SK-N-SH (cell line): Measurements from ENCODE around the gene RAB24. TPM values are rescaled to one million over a fixed set of nuclear protein-coding genes. Genes with fewer than 3 reads are reported as not detected.

Source experiments
- CTCF ChIA-PET: fragments of 300-600, 350-600 bp; formaldehyde crosslinking; extraction: SDS; loops from one replicate; lab custom pipeline; 2021; lab: Yijun Ruan, JAX
- POLR2A ChIA-PET: fragments of 350-600 bp; sonication (Branson Sonifier 250); formaldehyde crosslinking; extraction: SDS; loops from one replicate; lab custom pipeline; 2020; ENCODE audit warnings: antibody characterized with exemption, inconsistent platforms; lab: Yijun Ruan, JAX
- DNase-seq: peaks from one replicate; pipeline ENCODE4 v3.0.0; 2012
- H2AFZ ChIP-seq: fragments of 200-600 bp; sonication (generic); 2 replicates; pipeline ENCODE4 v1.8.1; 2016; ENCODE audit warnings: antibody characterized with exemption, mild to moderate bottlenecking, low read depth
- H3F3A ChIP-seq: fragments of 200-600 bp; sonication (generic); replicated peaks from 2 replicates; pipeline ENCODE3; 2016; ENCODE audit warnings: antibody characterized with exemption, mild to moderate bottlenecking; ENCODE audit not compliant: insufficient read depth
- H3K27ac ChIP-seq, 2 experiments: fragments of 200-500 bp in 1 of 2; fragments of 200-600 bp in 1 of 2; sonication (Bioruptor generic) in 1 of 2; sonication (generic), shearing (Covaris generic) in 1 of 2; 2 replicates each; pipeline versions ENCODE4 v1.5.1 to v1.6.1; 2014 to 2016; ENCODE audit warnings: low read depth in 2 of 2, inconsistent platforms in 1 of 2, low read length in 1 of 2, mild to moderate bottlenecking in 1 of 2, mixed read lengths in 1 of 2
- H3K27me3 ChIP-seq: fragments of 200-600 bp; sonication (generic), shearing (Covaris generic); 2 replicates; pipeline ENCODE4 v1.6.1; 2016; ENCODE audit warnings: mixed run types; ENCODE audit not compliant: insufficient read depth
- H3K36me3 ChIP-seq, 2 experiments: fragments of 200-500 bp in 1 of 2; fragments of 200-600 bp in 1 of 2; sonication (Bioruptor generic) in 1 of 2; sonication (generic) in 1 of 2; replicated peaks in 1 of 2; 2 replicates each; pipeline versions ENCODE3 to v1.5.1; 2014 to 2016; ENCODE audit warnings: low read length in 1 of 2, mild to moderate bottlenecking in 1 of 2; ENCODE audit not compliant: insufficient read depth in 2 of 2, control insufficient read depth in 1 of 2
- H3K4me1 ChIP-seq, 2 experiments: fragments of 200-500 bp in 1 of 2; fragments of 200-600 bp in 1 of 2; sonication (Bioruptor generic) in 1 of 2; sonication (generic), shearing (Covaris generic) in 1 of 2; 2 replicates each; pipeline versions ENCODE4 v1.5.1 to v1.6.1; 2014 to 2016; ENCODE audit warnings: low read depth in 1 of 2, low read length in 1 of 2, mixed run types in 1 of 2; ENCODE audit not compliant: insufficient read depth in 2 of 2, control insufficient read depth in 1 of 2
- H3K4me2 ChIP-seq: fragments of 200-600 bp; sonication (generic), shearing (Covaris generic); 2 replicates; pipeline ENCODE4 v1.6.1; 2017; ENCODE audit warnings: mixed run types
- H3K4me3 ChIP-seq, 2 experiments: fragments of 200-500 bp in 1 of 2; fragments of 200-600 bp in 1 of 2; sonication (Bioruptor generic) in 1 of 2; sonication (generic), shearing (Covaris generic) in 1 of 2; 2 replicates each; pipeline versions ENCODE4 v1.5.1 to v1.8.1; 2014 to 2016; ENCODE audit warnings: low read depth in 2 of 2, inconsistent platforms in 1 of 2, low read length in 1 of 2, mild to moderate bottlenecking in 1 of 2, mixed read lengths in 1 of 2, moderate library complexity in 1 of 2
- H3K79me2 ChIP-seq: fragments of 200-600 bp; sonication (generic); 2 replicates; pipeline ENCODE4 v1.8.1; 2017; ENCODE audit warnings: mild to moderate bottlenecking; ENCODE audit not compliant: insufficient read depth
- H3K9ac ChIP-seq: fragments of 200-600 bp; sonication (generic); 2 replicates; pipeline ENCODE4 v1.6.1; 2017; ENCODE audit warnings: mixed run types
- H3K9me2 ChIP-seq: fragments of 200-600 bp; sonication (generic); 2 replicates; pipeline ENCODE4 v1.6.1; 2017; ENCODE audit warnings: mixed run types
- H3K9me3 ChIP-seq: fragments of 200-600 bp; sonication (generic); 2 replicates; pipeline ENCODE4 v1.6.1; 2017; ENCODE audit warnings: mixed run types, mild to moderate bottlenecking, moderate library complexity
- H4K20me1 ChIP-seq: fragments of 200-600 bp; sonication (generic); 2 replicates; pipeline ENCODE4 v1.6.1; 2017; ENCODE audit warnings: mild to moderate bottlenecking, mixed run types; ENCODE audit not compliant: insufficient read depth
- CHD2 ChIP-seq: fragments of 150-350 bp; IDR thresholded peaks from 2 replicates; pipeline ENCODE4 v1.6.1; 2018; ENCODE audit warnings: low read length; ENCODE audit not compliant: partially characterized antibody
- ELF1 ChIP-seq: IDR thresholded peaks from 2 replicates; pipeline ENCODE4 v1.4.0; 2012
- EP300 ChIP-seq, 2 experiments: IDR thresholded peaks; 2 replicates each; pipeline versions ENCODE4 v1.4.0 to v1.6.1; 2012; ENCODE audit warnings: borderline replicate concordance in 1 of 2, low read depth in 1 of 2, low read length in 1 of 2
- EZH2phosphoT487 ChIP-seq: fragments of 200-600 bp; sonication (generic); IDR thresholded peaks from 2 replicates; pipeline ENCODE4 v1.6.1; 2017; ENCODE audit warnings: low read depth, mixed run types, mild to moderate bottlenecking, antibody characterized with exemption, moderate library complexity, borderline replicate concordance
- FOSL2 ChIP-seq: IDR thresholded peaks from 2 replicates; pipeline ENCODE4 v1.4.0; 2012; ENCODE audit warnings: low read depth, mild to moderate bottlenecking, moderate library complexity, borderline replicate concordance
- FOXM1 ChIP-seq: IDR thresholded peaks from 2 replicates; pipeline ENCODE4 v1.4.0; 2012; ENCODE audit warnings: low read depth, mild to moderate bottlenecking
- GABPA ChIP-seq: IDR thresholded peaks from 2 replicates; pipeline ENCODE4 v1.4.0; 2012; ENCODE audit warnings: low read depth, mild to moderate bottlenecking
- GATA2 ChIP-seq: sonication (generic); formaldehyde crosslinking; IDR thresholded peaks from 2 replicates; pipeline ENCODE4 v1.5.0; 2020; ENCODE audit warnings: mild to moderate bottlenecking, missing genetic modification reagents
- MAX ChIP-seq: IDR thresholded peaks from 2 replicates; pipeline ENCODE4 v1.4.0; 2012; ENCODE audit warnings: low read depth
- NRF1 ChIP-seq: IDR thresholded peaks from 2 replicates; pipeline ENCODE4 v1.6.1; 2012; ENCODE audit warnings: low read depth, mild to moderate bottlenecking, low read length
- POLR2AphosphoS5 ChIP-seq: IDR thresholded peaks from 2 replicates; pipeline ENCODE4 v1.6.1; 2012; ENCODE audit warnings: low read depth, low read length
- RFX5 ChIP-seq: IDR thresholded peaks from 2 replicates; pipeline ENCODE4 v1.6.1; 2012; ENCODE audit warnings: mild to moderate bottlenecking, improper control_type of control experiment, low read length
- SMC3 ChIP-seq: IDR thresholded peaks from 2 replicates; pipeline ENCODE4 v1.6.1; 2012; ENCODE audit warnings: low read depth, low read length, improper control_type of control experiment
- TAF1 ChIP-seq: IDR thresholded peaks from 2 replicates; pipeline ENCODE4 v1.6.1; 2012; ENCODE audit warnings: low read depth, mild to moderate bottlenecking, low read length, moderate library complexity, borderline replicate concordance
- TEAD4 ChIP-seq: IDR thresholded peaks from 2 replicates; pipeline ENCODE4 v1.4.0; 2012; ENCODE audit warnings: mild to moderate bottlenecking, borderline replicate concordance; ENCODE audit not compliant: insufficient read depth
- WGBS: methylation state at CpG from one replicate; pipeline ENCODE4 v1.1.6; 2017; ENCODE audit warnings: low lambda C conversion rate; 5-methylcytosine and 5-hydroxymethylcytosine counted together
- polyA plus RNA-seq, 3 experiments: library from polyadenylated mRNA; depleted of rRNA; stranded (reverse); fragments of >200 nt; gene quantifications; 2 replicates each; pipeline ENCODE4 v1.2.3, GENCODE V29; 2012
- TF ChIP-seq, protein P1 (sequence below): IDR thresholded peaks from 2 replicates; pipeline ENCODE4 v1.6.1; 2012; ENCODE audit warnings: mild to moderate bottlenecking, low read depth, low read length, moderate library complexity
- TF ChIP-seq, protein P2 (sequence below): fragments of 150-350 bp; IDR thresholded peaks from 2 replicates; pipeline ENCODE4 v1.6.1; 2016; ENCODE audit warnings: mild to moderate bottlenecking, low read depth, low read length

Gene RAB24
- polyA plus RNA-seq, 1 of the 3 experiments (the other 2 are of a cell fraction): 101 TPM

DNA sequence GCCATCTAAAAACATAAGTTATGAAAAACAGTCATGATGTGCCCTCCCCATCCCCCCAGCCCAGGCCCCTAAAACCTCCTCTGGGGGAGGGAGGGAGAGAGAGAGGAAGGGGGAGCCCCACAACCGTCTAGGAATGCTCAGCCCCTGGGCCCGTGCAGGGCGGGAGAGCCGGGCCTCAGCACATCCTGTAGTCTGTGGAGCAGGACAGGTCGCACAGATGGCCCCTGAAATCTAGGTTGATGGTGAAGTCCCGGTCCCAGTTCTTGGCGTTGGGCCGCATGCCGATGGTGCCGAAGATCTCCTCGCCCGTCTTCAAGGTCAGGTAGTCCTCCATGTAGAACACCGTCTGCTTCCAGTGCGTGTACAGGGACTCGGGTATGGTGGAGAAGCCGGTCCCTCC lies 38.1 kb downstream of the RAB24 start:
- 100% methylated on average over 11 of the region's 16 CpGs for WGBS
- no peak overlapping the region for H3K27ac ChIP-seq
- H3K9me2 ChIP-seq: no peaks in the 10 kb centered on the region
- POLR2A ChIA-PET: no interaction called here
- CTCF ChIA-PET: no interaction called here
- H4K20me1 ChIP-seq: no peaks in the 10 kb centered on the region
- no peak for TF ChIP-seq CHD2
- TF ChIP-seq EP300 (IDR thresholded peaks at IDR 0.05; ENCODE audit: borderline replicate concordance in 1 of 2, low read depth in 1 of 2, low read length in 1 of 2): no peak
- no peak for TF ChIP-seq RFX5
- TF ChIP-seq SMC3: no peak
- no peak for TF ChIP-seq POLR2AphosphoS5
- no peak for TF ChIP-seq ELF1
- no peak overlapping the region for H2AFZ ChIP-seq
- no peaks in the 10 kb centered on the region for H3F3A ChIP-seq
- H3K4me3 ChIP-seq: no peak overlapping the region
- peaks cover 0 to 6% of the 10 kb centered on the region in 2 experiments; a peak in 1 of 4 replicates for H3K4me1 ChIP-seq
- no peak for DNase-seq
- no peak overlapping the region for H3K9ac ChIP-seq
- no peaks in the 10 kb centered on the region for H3K9me3 ChIP-seq
- H3K79me2 ChIP-seq: no peaks in the 10 kb centered on the region
- peaks cover 68 to 75% of the 10 kb centered on the region in 2 experiments for H3K36me3 ChIP-seq
- H3K4me2 ChIP-seq: no peak overlapping the region
- H3K27me3 ChIP-seq: no peaks in the 10 kb centered on the region

- no peak overlapping the region for H3K9ac ChIP-seq
- TF ChIP-seq GATA2: no peak
- TF ChIP-seq TAF1: no peak
- no peak for TF ChIP-seq GABPA
- TF ChIP-seq, protein P1, sequence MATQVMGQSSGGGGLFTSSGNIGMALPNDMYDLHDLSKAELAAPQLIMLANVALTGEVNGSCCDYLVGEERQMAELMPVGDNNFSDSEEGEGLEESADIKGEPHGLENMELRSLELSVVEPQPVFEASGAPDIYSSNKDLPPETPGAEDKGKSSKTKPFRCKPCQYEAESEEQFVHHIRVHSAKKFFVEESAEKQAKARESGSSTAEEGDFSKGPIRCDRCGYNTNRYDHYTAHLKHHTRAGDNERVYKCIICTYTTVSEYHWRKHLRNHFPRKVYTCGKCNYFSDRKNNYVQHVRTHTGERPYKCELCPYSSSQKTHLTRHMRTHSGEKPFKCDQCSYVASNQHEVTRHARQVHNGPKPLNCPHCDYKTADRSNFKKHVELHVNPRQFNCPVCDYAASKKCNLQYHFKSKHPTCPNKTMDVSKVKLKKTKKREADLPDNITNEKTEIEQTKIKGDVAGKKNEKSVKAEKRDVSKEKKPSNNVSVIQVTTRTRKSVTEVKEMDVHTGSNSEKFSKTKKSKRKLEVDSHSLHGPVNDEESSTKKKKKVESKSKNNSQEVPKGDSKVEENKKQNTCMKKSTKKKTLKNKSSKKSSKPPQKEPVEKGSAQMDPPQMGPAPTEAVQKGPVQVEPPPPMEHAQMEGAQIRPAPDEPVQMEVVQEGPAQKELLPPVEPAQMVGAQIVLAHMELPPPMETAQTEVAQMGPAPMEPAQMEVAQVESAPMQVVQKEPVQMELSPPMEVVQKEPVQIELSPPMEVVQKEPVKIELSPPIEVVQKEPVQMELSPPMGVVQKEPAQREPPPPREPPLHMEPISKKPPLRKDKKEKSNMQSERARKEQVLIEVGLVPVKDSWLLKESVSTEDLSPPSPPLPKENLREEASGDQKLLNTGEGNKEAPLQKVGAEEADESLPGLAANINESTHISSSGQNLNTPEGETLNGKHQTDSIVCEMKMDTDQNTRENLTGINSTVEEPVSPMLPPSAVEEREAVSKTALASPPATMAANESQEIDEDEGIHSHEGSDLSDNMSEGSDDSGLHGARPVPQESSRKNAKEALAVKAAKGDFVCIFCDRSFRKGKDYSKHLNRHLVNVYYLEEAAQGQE: no peak
- TF ChIP-seq MAX: no peak
- TF ChIP-seq RFX5: no peak
- TF ChIP-seq FOSL2: no peak
- no peak for TF ChIP-seq ELF1
- no peak for TF ChIP-seq TEAD4
- no peak for TF ChIP-seq FOXM1
- TF ChIP-seq, protein P2, sequence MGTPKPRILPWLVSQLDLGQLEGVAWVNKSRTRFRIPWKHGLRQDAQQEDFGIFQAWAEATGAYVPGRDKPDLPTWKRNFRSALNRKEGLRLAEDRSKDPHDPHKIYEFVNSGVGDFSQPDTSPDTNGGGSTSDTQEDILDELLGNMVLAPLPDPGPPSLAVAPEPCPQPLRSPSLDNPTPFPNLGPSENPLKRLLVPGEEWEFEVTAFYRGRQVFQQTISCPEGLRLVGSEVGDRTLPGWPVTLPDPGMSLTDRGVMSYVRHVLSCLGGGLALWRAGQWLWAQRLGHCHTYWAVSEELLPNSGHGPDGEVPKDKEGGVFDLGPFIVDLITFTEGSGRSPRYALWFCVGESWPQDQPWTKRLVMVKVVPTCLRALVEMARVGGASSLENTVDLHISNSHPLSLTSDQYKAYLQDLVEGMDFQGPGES: no peak
- no peak for TF ChIP-seq EZH2phosphoT487
- TF ChIP-seq NRF1: no peak
- no peak for TF ChIP-seq CHD2
- no peaks in the 10 kb centered on the region for H3K9me2 ChIP-seq
Observed at GRCh38 chr5:177264178-177264577, 39.3 kb downstream of the RAB24 start.

More at GRCh38 chr5:177264178-177264577, 39.3 kb downstream of the RAB24 start:
- Histone ChIP-seq H3F3A (no peaks in the 10 kb centered on the region), H3K36me3 (peaks cover 69 to 70% of the 10 kb centered on the region in 2 experiments), H3K79me2 (no peaks in the 10 kb centered on the region), H3K4me3 (no peak overlapping the region), H3K27ac (no peak overlapping the region), H2AFZ (no peak overlapping the region), H3K9me3 (no peaks in the 10 kb centered on the region), H3K4me2 (no peak overlapping the region), H3K4me1 (no peaks in the 10 kb centered on the region), H4K20me1 (no peaks in the 10 kb centered on the region), H3K27me3 (no peaks in the 10 kb centered on the region)
- WGBS: 97% methylated on average over 1 of the region's 1 CpG
- CTCF ChIA-PET: interaction anchor here (1.0 to 1.3 kb wide), 5 partner anchors 9 to 193 kb away, joined by 3 to 7 read pairs (median 5); no protein-coding TSS in a partner anchor
- DNase-seq: no peak
- POLR2A ChIA-PET: no interaction called here
